Activated naive CD8-positive, alpha-beta T cell treated with anti-CD3 and anti-CD28 coated beads, Interleukin-2, amount 10 ng/mL, durations not matched to agents 7 days and 5 days (primary cell): ENCODE measurements around the gene GLB1L. TPM values are rescaled to one million over a fixed set of nuclear protein-coding genes. Genes with fewer than 3 reads are reported as not detected.
"Not testable (repeated sequence)": the region's sequence is repeated elsewhere in the genome, so short reads cannot be mapped to it uniquely, and the experiment has no call there.

ENCODE experiments used
- ATAC-seq: fragments of 150-1000 bp; cut with Tn5 transposase; one replicate; pipeline ENCODE4 v1.10.0; 2021; ENCODE audit warnings: low read depth, moderate library complexity
- POLR2A ChIA-PET: fragments of 350-600 bp; sonication (Branson Sonifier 250); formaldehyde crosslinking; loops from one replicate; lab custom pipeline; 2021; ENCODE audit warnings: antibody characterized with exemption; lab: Charles Lee
- DNase-seq: peaks from one replicate; pipeline ENCODE4 v3.0.0; 2021
- H3K27ac Mint-ChIP-seq: one replicate; pipeline ENCODE4 v1.8.0; 2022; ENCODE audit warnings: mild to moderate bottlenecking, mixed read lengths
- H3K27me3 Mint-ChIP-seq: one replicate; pipeline ENCODE4 v1.8.0; 2022; ENCODE audit warnings: mild to moderate bottlenecking, moderate library complexity, mixed read lengths
- H3K36me3 Mint-ChIP-seq: one replicate; pipeline ENCODE4 v1.8.0; 2021; ENCODE audit warnings: mild to moderate bottlenecking, mixed read lengths
- H3K4me1 Mint-ChIP-seq: one replicate; pipeline ENCODE4 v1.8.0; 2021; ENCODE audit warnings: mixed read lengths
- H3K4me3 Mint-ChIP-seq: one replicate; pipeline ENCODE4 v1.8.0; 2022; ENCODE audit warnings: mild to moderate bottlenecking, moderate library complexity, mixed read lengths
- H3K9me3 Mint-ChIP-seq: one replicate; pipeline ENCODE4 v1.8.0; 2021; ENCODE audit warnings: mixed read lengths
- microRNA-seq: library from miRNA; unstranded; fragments of <30 nt; microRNA quantifications from one replicate; pipeline ENCODE4 v1.2.0, GENCODE V29; 2022
- total RNA-seq, 2 experiments: library from RNA; stranded (reverse); gene quantifications; one replicate each; pipeline ENCODE4 v1.2.3, GENCODE V29; 2021

Gene GLB1L
- total RNA-seq, 2 experiments from 2014 or later: 3.3 to 4.1 TPM

DNA sequence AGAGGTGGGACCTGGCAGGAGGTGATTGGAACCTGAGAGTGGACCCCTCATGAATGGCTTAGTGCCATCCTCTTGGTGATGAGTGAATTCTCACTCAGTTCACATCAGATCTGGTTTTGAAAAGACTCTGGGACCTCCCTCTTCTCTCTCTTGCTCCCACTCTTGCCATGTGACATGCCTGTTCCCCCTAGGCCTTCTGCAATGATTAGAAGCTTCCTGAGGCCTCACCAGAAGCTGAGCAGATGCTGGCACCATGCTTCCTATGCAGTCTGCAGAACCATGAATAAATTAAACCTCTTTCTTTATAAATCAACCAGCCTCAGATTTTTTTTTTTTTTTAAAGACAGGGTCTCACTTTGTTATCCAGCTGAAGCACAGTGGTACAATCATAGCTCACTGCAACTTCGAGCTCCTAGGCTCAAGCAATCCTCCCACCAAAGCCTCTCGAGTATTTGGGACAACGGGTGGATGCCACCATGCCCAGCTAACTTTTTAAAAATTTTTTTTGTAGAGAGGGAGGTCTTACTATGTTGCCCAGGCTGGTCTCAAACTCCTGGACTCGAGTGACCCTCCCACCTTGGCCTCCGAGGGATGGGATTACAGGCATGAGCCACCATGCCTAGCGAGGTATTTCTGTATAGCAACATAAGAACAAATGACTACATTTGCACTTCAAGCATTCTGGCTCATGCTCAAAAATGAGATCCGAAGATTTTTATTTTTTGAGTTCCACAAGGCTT is 40.6 kb downstream of the GLB1L start:
- POLR2A ChIA-PET: interaction anchor here (1.4 to 3.3 kb wide), 3 partner anchors 23 to 49 kb away, joined by 4 to 73 read pairs (median 4); partner anchors contain the start of gene TUBA4A
- no peak overlapping the region for H3K4me3 Mint-ChIP-seq
- peaks cover 10% of the 10 kb centered on the region for H3K36me3 Mint-ChIP-seq
- ATAC-seq (no peak), DNase-seq (no peak)
- H3K27me3 Mint-ChIP-seq: no peaks in the 10 kb centered on the region
- H3K4me1 Mint-ChIP-seq: peaks cover 39% of the 10 kb centered on the region
- H3K27ac Mint-ChIP-seq: no peak overlapping the region
- peaks cover 10% of the 10 kb centered on the region for H3K9me3 Mint-ChIP-seq

- H3K4me3 Mint-ChIP-seq: not testable (repeated sequence)
- POLR2A ChIA-PET: interaction anchor here (1.1 to 3.0 kb wide), 10 partner anchors 8 to 78 kb away, joined by 3 to 63 read pairs (median 7); partner anchors contain the start of genes ABCB6, ANKZF1, ATG9A and DNAJB2
- H3K27ac Mint-ChIP-seq: peak overlapping the region; percentile 92
Observed at GRCh38 chr2:219201331-219201730, 43.9 kb downstream of the GLB1L start.

GRCh38 chr2:219200502-219201326 is 44.5 kb downstream of the GLB1L start:
- POLR2A ChIA-PET: interaction anchor here (0.6 to 3.0 kb wide), 16 partner anchors 9 to 304 kb away, joined by 3 to 63 read pairs (median 4); partner anchors contain the start of genes ABCB6, ANKZF1, ATG9A and CNPPD1
- H3K27ac Mint-ChIP-seq: peak overlapping the region; percentile 92
- peaks cover 20% of the 10 kb centered on the region for H3K4me1 Mint-ChIP-seq
- H3K27me3 Mint-ChIP-seq, ATAC-seq, H3K9me3 Mint-ChIP-seq, H3K36me3 Mint-ChIP-seq: not testable (repeated sequence)
- H3K4me3 Mint-ChIP-seq: peak overlapping the region; percentile 81
- DNase-seq: peak; percentile 58

More at GRCh38 chr2:219201331-219201730, 43.9 kb downstream of the GLB1L start:
- not testable (repeated sequence) for H3K27me3 Mint-ChIP-seq, ATAC-seq, H3K9me3 Mint-ChIP-seq, H3K36me3 Mint-ChIP-seq, DNase-seq
- peaks cover 23% of the 10 kb centered on the region for H3K4me1 Mint-ChIP-seq

- Mint-ChIP-seq H3K4me1 (peaks cover 18% of the 10 kb centered on the region), H3K27ac (peak overlapping the region; percentile 71), H3K36me3 (peaks cover 6% of the 10 kb centered on the region), H3K27me3 (no peaks in the 10 kb centered on the region), H3K9me3 (peaks cover 10% of the 10 kb centered on the region), H3K4me3 (peak overlapping the region; percentile 55)
- no peak for DNase-seq
- ATAC-seq: peak; percentile 40
- POLR2A ChIA-PET: interaction anchor here (1.1 to 3.0 kb wide), 9 partner anchors 10 to 188 kb away, joined by 4 to 63 read pairs (median 8); partner anchors contain the start of genes ANKZF1, ATG9A, CNPPD1 and DNAJB2
Observed at GRCh38 chr2:219199470-219200211, 45.6 kb downstream of the GLB1L start.

GRCh38 chr2:219198974-219199373 is 46.3 kb downstream of the GLB1L start:
- peak overlapping the region; percentile 55 for H3K4me3 Mint-ChIP-seq
- peaks cover 4% of the 10 kb centered on the region for H3K36me3 Mint-ChIP-seq
- no peaks in the 10 kb centered on the region for H3K27me3 Mint-ChIP-seq
- peak overlapping the region; percentile 71 for H3K27ac Mint-ChIP-seq
- H3K4me1 Mint-ChIP-seq: peaks cover 18% of the 10 kb centered on the region
- peaks cover 8% of the 10 kb centered on the region for H3K9me3 Mint-ChIP-seq
- DNase-seq: no peak
- no peak for ATAC-seq
- POLR2A ChIA-PET: interaction anchor here (2.3 to 3.0 kb wide), 3 partner anchors 16 to 80 kb away, joined by 5 to 63 read pairs (median 42); partner anchors contain the start of genes CNPPD1, DNAJB2 and RETREG2

DNA sequence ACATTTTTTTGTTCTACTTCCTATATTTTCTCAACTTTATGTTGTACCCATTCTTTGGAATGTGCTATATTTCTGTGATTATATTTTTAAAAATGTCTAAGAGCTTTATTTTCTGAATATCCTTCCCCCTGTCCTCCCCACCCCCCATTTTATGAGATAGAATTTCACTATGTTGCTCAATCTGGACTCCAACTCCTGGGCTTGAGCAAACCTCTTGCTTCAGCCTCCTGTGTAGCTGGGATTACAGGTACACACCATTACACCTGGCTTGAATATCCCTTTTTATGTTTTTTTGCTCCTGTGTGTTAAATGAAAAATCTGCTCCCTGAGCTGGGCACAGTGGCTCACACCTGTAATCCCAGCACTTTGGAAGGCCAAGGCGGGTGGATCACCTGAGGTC is 47.9 kb downstream of the GLB1L start:
- peaks cover 18% of the 10 kb centered on the region for H3K4me1 Mint-ChIP-seq
- no peak overlapping the region for H3K27ac Mint-ChIP-seq
- H3K4me3 Mint-ChIP-seq: no peak overlapping the region
- DNase-seq (no peak), ATAC-seq (no peak)
- no peaks in the 10 kb centered on the region for H3K27me3 Mint-ChIP-seq
- POLR2A ChIA-PET: interaction anchor here (2.5 kb wide), 1 partner anchor 9 kb away, joined by 9 read pairs; the partner anchor contains the start of gene ZFAND2B
- peaks cover 3% of the 10 kb centered on the region for H3K9me3 Mint-ChIP-seq
- H3K36me3 Mint-ChIP-seq: peaks cover 3% of the 10 kb centered on the region

DNA sequence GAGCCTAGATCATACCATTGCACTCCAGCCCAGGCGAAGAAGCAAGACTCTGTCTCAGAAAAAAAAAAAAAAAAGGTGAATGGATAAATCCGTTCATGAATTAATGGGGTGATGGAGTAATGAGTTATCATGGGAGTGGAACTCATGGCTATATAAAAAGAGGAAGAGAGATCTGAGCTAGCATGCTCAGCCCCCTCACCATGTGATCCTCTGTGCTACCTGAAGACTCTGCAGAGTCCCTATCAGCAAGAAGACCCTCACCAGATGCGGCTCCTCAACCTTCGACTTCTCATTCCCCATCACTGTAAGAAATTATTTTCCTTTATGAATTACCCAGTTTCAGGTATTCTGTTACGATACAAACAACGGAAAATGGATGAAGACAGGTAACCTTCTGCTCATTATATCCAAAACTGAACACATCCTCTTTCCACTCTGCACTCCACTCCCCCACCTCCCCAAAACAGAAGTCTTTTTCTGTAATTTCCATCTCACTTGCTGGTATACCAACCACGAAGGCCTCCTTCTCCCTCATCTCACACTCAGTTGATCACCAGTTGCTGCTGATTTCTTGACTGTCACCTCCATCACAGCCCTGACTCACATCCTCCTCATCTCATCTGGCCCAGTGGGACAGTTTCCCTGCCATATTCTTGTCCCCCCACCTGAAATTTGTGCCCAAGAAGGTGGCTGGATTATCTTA is 58.3 kb downstream of the GLB1L start:
- Mint-ChIP-seq H3K27ac (peak overlapping the region; percentile 34), H3K9me3 (no peaks in the 10 kb centered on the region), H3K27me3 (no peaks in the 10 kb centered on the region), H3K36me3 (peaks cover 33% of the 10 kb centered on the region), H3K4me1 (peaks cover 18% of the 10 kb centered on the region), H3K4me3 (no peak overlapping the region)
- ATAC-seq (no peak), DNase-seq (no peak)
- POLR2A ChIA-PET: interaction anchor here (0.6 to 8.0 kb wide), 2 partner anchors 13 to 132 kb away, joined by 4 to 63 read pairs; no protein-coding TSS in a partner anchor

Small RNA genes lying within 50 kb of the gene (microRNA-seq; reads per million reads assigned to microRNA genes)
- gene MIR153-1: not detected

Other genes starting within 250 kb of the GLB1L start
- not detected for gene CFAP65, start 203.9 kb downstream of the GLB1L start, total RNA-seq
- gene IHH, start 184.5 kb downstream of the GLB1L start, total RNA-seq: not detected
- 10 to 100 TPM; 16.7 to 17.1 TPM for gene NHEJ1, start 84.6 kb downstream of the GLB1L start, total RNA-seq
- gene SLC23A3, start 75.4 kb downstream of the GLB1L start, total RNA-seq: 1 to 10 TPM; 4.4 to 4.7 TPM
- 10 to 100 TPM; 77.3 to 77.6 TPM for gene CNPPD1, start 68.5 kb downstream of the GLB1L start, total RNA-seq
- 100 to 1,000 TPM; 129 TPM for gene RETREG2, start 67.2 kb downstream of the GLB1L start, total RNA-seq
- gene ZFAND2B, start 38.7 kb downstream of the GLB1L start, total RNA-seq: 10 to 100 TPM; 68.1 to 69.8 TPM
- gene ABCB6, start 26.5 kb downstream of the GLB1L start, total RNA-seq: 10 to 100 TPM; 13.1 to 14.3 TPM
- 10 to 100 TPM; 56.0 to 62.1 TPM for gene ATG9A, start 15.8 kb downstream of the GLB1L start, total RNA-seq
- 100 to 1,000 TPM; 170 to 177 TPM for gene ANKZF1, start 15.6 kb downstream of the GLB1L start, total RNA-seq
- 10 to 100 TPM; 34.0 to 36.0 TPM for gene STK16, start within 50 bp of the GLB1L start, total RNA-seq
- gene TUBA4B, start 7.8 kb upstream of the GLB1L start, total RNA-seq: not detected
- 100 to 1,000 TPM; 237 to 266 TPM for gene TUBA4A, start 8.5 kb upstream of the GLB1L start, total RNA-seq
- 10 to 100 TPM; 65.9 to 67.5 TPM for gene DNAJB2, start 33.9 kb upstream of the GLB1L start, total RNA-seq
- gene PTPRN, start 64.0 kb upstream of the GLB1L start, total RNA-seq: not detected
- not detected for gene RESP18, start 87.3 kb upstream of the GLB1L start, total RNA-seq
- gene DNPEP, start 142.5 kb upstream of the GLB1L start, total RNA-seq: 10 to 100 TPM; 63.2 to 69.0 TPM
- not detected for gene DES, start 172.9 kb upstream of the GLB1L start, total RNA-seq
- 10 to 100 TPM; 18.1 to 23.6 TPM for gene SPEG, start 189.4 kb upstream of the GLB1L start, total RNA-seq